CD14-positive monocyte (primary cell): ENCODE data around the gene FUT1. TPM values are rescaled to one million over a fixed set of nuclear protein-coding genes. Genes with fewer than 3 reads are reported as not detected.

Experiments
- DNase-seq, 3 donors: peaks; one replicate each; pipeline ENCODE4 v3.0.0-alpha.2; 2011 to 2022
- H2AFZ ChIP-seq: 2 replicates; pipeline ENCODE4 v1.6.0; 2012; ENCODE audit warnings: mild to moderate bottlenecking, low read depth, low read length, inconsistent platforms; ENCODE audit not compliant: insufficient read depth, poor library complexity, severe bottlenecking
- H3K27ac ChIP-seq, 2 donors: 1 replicate in 1 of 2; 2 replicates in 1 of 2; pipeline ENCODE4 v1.5.1; 2012 to 2013; ENCODE audit warnings: low read length in 2 of 2, control low read depth in 1 of 2, inconsistent platforms in 1 of 2, low read depth in 1 of 2, mild to moderate bottlenecking in 1 of 2
- H3K27me3 ChIP-seq, 2 donors: one replicate each; pipeline versions ENCODE4 v1.6.0 to v1.6.1; 2011 to 2013; ENCODE audit warnings: low read length in 2 of 2; ENCODE audit not compliant: control insufficient read depth in 2 of 2, insufficient read depth in 2 of 2
- H3K36me3 ChIP-seq, 2 donors: replicated peaks in 1 of 2; 1 replicate in 1 of 2; 2 replicates in 1 of 2; pipeline versions ENCODE4 v1.5.1 to v1.6.1; 2012 to 2013; ENCODE audit warnings: low read length in 2 of 2, control low read depth in 1 of 2, inconsistent platforms in 1 of 2, mild to moderate bottlenecking in 1 of 2; ENCODE audit not compliant: insufficient read depth in 2 of 2, control insufficient read depth in 1 of 2
- H3K4me1 ChIP-seq, 2 donors: 1 replicate in 1 of 2; 2 replicates in 1 of 2; pipeline versions ENCODE4 v1.5.1 to v1.6.1; 2012 to 2013; ENCODE audit warnings: low read length in 2 of 2, control low read depth in 1 of 2, inconsistent platforms in 1 of 2, mild to moderate bottlenecking in 1 of 2, moderate library complexity in 1 of 2; ENCODE audit not compliant: insufficient read depth in 2 of 2, control insufficient read depth in 1 of 2
- H3K4me2 ChIP-seq: replicated peaks from 2 replicates; pipeline ENCODE3; 2012; ENCODE audit warnings: low read length, moderate library complexity, mild to moderate bottlenecking; ENCODE audit not compliant: poor library complexity, severe bottlenecking; ENCODE audit errors: extremely low read depth
- H3K4me3 ChIP-seq, 3 experiments: fragments of 200-600 bp in 1 of 3; sonication (generic) in 1 of 3; replicated peaks in 1 of 3; 1 replicate in 2 of 3; 2 replicates in 1 of 3; pipeline ENCODE4 v1.5.1; 2011 to 2013; ENCODE audit warnings: low read length in 3 of 3, mild to moderate bottlenecking in 3 of 3, control low read depth in 2 of 3, low read depth in 2 of 3, inconsistent platforms in 1 of 3, moderate library complexity in 1 of 3
- H3K79me2 ChIP-seq: 2 replicates; pipeline ENCODE4 v1.6.0; 2012; ENCODE audit warnings: mild to moderate bottlenecking, control low read depth, inconsistent platforms, low read length, moderate library complexity; ENCODE audit not compliant: insufficient read depth
- H3K9ac ChIP-seq: 2 replicates; pipeline ENCODE4 v1.6.0; 2017; ENCODE audit warnings: low read length, mild to moderate bottlenecking; ENCODE audit not compliant: insufficient read depth, poor library complexity, severe bottlenecking
- H3K9me3 ChIP-seq, 2 donors: replicated peaks in 1 of 2; 1 replicate in 1 of 2; 2 replicates in 1 of 2; pipeline versions ENCODE4 v1.5.1 to v1.6.1; 2012 to 2013; ENCODE audit warnings: low read length in 2 of 2, control low read depth in 1 of 2; ENCODE audit not compliant: control insufficient read depth in 1 of 2, insufficient read depth in 1 of 2
- H4K20me1 ChIP-seq: 2 replicates; pipeline ENCODE4 v1.6.0; 2012; ENCODE audit warnings: mild to moderate bottlenecking, low read length, control low read depth, moderate library complexity; ENCODE audit not compliant: insufficient read depth
- H3K27ac Mint-ChIP-seq, 7 donors: one replicate each; pipeline ENCODE4 v1.8.0; 2020; ENCODE audit warnings: mild to moderate bottlenecking in 7 of 7, mixed read lengths in 7 of 7, moderate library complexity in 6 of 7, inconsistent platforms in 2 of 7
- H3K27me3 Mint-ChIP-seq, 3 donors: one replicate each; pipeline ENCODE4 v1.8.0; 2021 to 2022; ENCODE audit warnings: low read depth in 3 of 3, mild to moderate bottlenecking in 3 of 3, mixed read lengths in 3 of 3, moderate library complexity in 3 of 3, inconsistent platforms in 1 of 3
- H3K36me3 Mint-ChIP-seq, 2 donors: one replicate each; pipeline ENCODE4 v1.8.0; 2020; ENCODE audit warnings: mixed read lengths in 2 of 2, inconsistent platforms in 1 of 2, mild to moderate bottlenecking in 1 of 2
- H3K4me1 Mint-ChIP-seq: one replicate; pipeline ENCODE4 v1.8.0; 2020; ENCODE audit warnings: mild to moderate bottlenecking, mixed read lengths
- H3K4me3 Mint-ChIP-seq, 2 donors: one replicate each; pipeline ENCODE4 v1.8.0; 2020; ENCODE audit warnings: mild to moderate bottlenecking in 2 of 2, mixed read lengths in 2 of 2, moderate library complexity in 1 of 2
- H3K9me3 Mint-ChIP-seq, 7 donors: one replicate each; pipeline ENCODE4 v1.8.0; 2020 to 2022; ENCODE audit warnings: mixed read lengths in 7 of 7, mild to moderate bottlenecking in 6 of 7, moderate library complexity in 6 of 7, inconsistent platforms in 2 of 7
- WGBS: methylation state at CpG from one replicate; pipeline ENCODE4 v1.1.5; 2013; ENCODE audit warnings: missing lambda C conversion rate; ENCODE audit not compliant: insufficient coverage; 5-methylcytosine and 5-hydroxymethylcytosine counted together
- intact Hi-C, 2 donors: fragments of 100-400 bp; cut with micrococcal nuclease; formaldehyde crosslinking; loops; one replicate each; pipeline versions ENCODE4 v1.15.0 to v1.15.1; 2023
- polyA plus RNA-seq, 3 donors: library from polyadenylated mRNA; depleted of rRNA in 1 of 3; unstranded in 2 of 3; stranded (reverse) in 1 of 3; fragments of 300-500 nt in 2 of 3; fragments of >200 nt in 1 of 3; fragmentation: Illumina TruSeq in 2 of 3; gene quantifications; 1 replicate in 2 of 3; 2 replicates in 1 of 3; pipeline ENCODE4 v1.2.3, GENCODE V29; 2012 to 2021
- TF ChIP-seq, protein P1 (sequence below): fragments of 200-600 bp; IDR thresholded peaks from one replicate; pipeline ENCODE4 v1.8.0; 2022; ENCODE audit warnings: antibody characterized with exemption, mild to moderate bottlenecking

The FUT1 gene
- polyA plus RNA-seq, 3 donors, result 0.03 TPM; not detected in 2

DNA sequence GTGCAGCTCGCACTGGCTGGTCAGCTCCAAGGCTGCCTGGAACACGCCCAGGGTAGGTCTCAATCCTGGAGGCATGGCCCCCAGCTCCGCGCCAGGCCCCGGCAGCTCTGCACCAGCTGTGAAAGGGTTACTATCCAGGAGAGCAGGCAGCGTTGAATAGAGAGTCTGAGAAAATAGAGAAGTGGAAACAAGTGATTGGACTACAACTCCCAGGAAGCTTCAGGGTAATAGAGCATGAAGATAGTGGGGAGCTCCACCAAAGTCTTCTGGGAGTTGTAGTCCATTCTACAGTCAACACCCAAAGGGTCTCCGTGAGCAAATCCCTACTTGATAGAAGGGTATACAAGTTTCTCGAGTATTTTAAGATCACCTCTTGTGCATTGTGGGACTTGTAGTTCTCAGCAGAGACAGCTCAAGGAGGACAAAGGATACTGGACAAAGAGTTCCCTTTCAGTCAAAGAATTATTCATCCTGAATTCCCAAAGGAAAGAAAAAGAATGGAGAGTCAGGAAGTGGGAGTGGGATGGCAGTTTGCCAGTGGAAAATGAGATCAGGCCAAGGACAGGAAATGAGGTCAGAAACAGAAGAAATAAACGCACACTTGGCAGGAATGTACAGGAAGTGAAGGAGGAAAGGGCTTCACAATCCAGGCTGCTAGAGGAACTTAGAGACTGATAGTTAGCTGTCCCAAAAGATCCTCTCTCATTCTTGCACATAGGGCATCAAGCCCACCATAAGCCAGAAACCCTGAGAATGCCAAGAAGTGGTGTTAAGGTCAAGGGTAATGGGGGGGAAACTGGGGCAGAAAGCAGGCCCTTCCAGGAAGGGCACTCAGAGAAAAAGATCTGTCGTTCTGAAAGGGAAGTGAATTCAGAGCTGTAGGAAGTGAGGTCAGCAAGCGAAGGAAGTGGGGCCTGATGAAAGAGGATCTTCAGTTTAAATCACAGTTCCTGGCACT is 27.4 kb downstream of the FUT1 start:
- DNase-seq, result peak; percentile 63 to 78 (median 74)

DNA sequence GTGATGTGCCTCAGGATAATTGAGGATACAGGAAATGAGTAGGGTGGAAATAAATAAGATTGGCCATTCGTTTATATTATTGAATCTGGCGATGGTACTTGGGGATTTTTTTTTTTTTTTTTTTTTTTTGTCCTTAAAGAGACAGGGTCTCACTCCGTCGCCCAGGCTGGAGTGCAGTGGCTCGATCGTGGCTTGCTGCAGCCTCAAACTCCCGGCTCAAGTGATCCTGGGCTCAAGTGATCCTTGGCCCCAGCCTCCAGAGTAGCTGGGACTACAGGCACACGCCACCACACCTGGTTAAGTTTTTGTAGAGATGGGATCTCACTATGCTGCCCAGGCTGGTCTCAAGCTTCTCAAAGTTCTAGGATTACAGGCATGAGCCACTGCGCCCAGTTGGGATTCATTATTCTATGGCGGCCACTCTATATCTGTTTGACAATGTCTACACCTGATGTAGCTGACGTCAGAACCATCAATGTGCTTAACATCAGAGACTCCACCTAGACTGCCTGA is 30.2 kb downstream of the FUT1 start:
- DNase-seq, result no peak
- 95% methylated on average over 8 of the region's 11 CpGs for WGBS
- intact Hi-C loops, result loop anchor here in 1 of 2 donors (5.0 kb wide), 1 partner anchor 75 kb away; the partner anchor contains the start of gene CA11
- peaks cover 23 to 36% of the 10 kb centered on the region in 2 donors for H3K4me1 ChIP-seq
- no peak overlapping the region for H3K4me2 ChIP-seq
- peaks cover 0 to 9% (median 4%) of the 10 kb centered on the region in 3 donors for H3K27me3 Mint-ChIP-seq
- H3K36me3 Mint-ChIP-seq, result peaks cover 2 to 18% of the 10 kb centered on the region in 2 donors
- no peak overlapping the region for H3K4me3 Mint-ChIP-seq
- peaks cover 13 to 27% of the 10 kb centered on the region in 2 donors for H3K9me3 ChIP-seq
- H3K27ac Mint-ChIP-seq, result no peak overlapping the region
- no peak overlapping the region for H2AFZ ChIP-seq
- H3K4me3 ChIP-seq, result no peak overlapping the region
- H3K79me2 ChIP-seq, result no peaks in the 10 kb centered on the region
- H3K36me3 ChIP-seq, result no peaks in the 10 kb centered on the region
- no peaks in the 10 kb centered on the region for H4K20me1 ChIP-seq
- H3K4me1 Mint-ChIP-seq, result peaks cover 29% of the 10 kb centered on the region
- no peak overlapping the region for H3K27ac ChIP-seq
- TF ChIP-seq, protein P1, sequence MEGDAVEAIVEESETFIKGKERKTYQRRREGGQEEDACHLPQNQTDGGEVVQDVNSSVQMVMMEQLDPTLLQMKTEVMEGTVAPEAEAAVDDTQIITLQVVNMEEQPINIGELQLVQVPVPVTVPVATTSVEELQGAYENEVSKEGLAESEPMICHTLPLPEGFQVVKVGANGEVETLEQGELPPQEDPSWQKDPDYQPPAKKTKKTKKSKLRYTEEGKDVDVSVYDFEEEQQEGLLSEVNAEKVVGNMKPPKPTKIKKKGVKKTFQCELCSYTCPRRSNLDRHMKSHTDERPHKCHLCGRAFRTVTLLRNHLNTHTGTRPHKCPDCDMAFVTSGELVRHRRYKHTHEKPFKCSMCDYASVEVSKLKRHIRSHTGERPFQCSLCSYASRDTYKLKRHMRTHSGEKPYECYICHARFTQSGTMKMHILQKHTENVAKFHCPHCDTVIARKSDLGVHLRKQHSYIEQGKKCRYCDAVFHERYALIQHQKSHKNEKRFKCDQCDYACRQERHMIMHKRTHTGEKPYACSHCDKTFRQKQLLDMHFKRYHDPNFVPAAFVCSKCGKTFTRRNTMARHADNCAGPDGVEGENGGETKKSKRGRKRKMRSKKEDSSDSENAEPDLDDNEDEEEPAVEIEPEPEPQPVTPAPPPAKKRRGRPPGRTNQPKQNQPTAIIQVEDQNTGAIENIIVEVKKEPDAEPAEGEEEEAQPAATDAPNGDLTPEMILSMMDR, result no peak
- H3K9me3 Mint-ChIP-seq, result peaks cover 14 to 29% (median 27%) of the 10 kb centered on the region in 7 donors
- H3K9ac ChIP-seq, result no peak overlapping the region
- H3K27me3 ChIP-seq, result no peaks in the 10 kb centered on the region

More for the DNA sequence above, 27.4 kb downstream of the FUT1 start:
- Mint-ChIP-seq H3K36me3 (peaks cover 2 to 18% of the 10 kb centered on the region in 2 donors), H3K4me1 (peaks cover 29% of the 10 kb centered on the region), H3K27me3 (peaks cover 4 to 10% (median 5%) of the 10 kb centered on the region in 3 donors), H3K9me3 (peaks cover 24 to 50% (median 48%) of the 10 kb centered on the region in 7 donors), H3K27ac (peak overlapping the region; percentile 93 to 98 (median 97)), H3K4me3 (peak overlapping the region; percentile 16 to 51)
- H3K4me3 ChIP-seq, result peak overlapping the region in 1 of 3 experiments; percentile 41
- H3K79me2 ChIP-seq, result no peaks in the 10 kb centered on the region
- H3K4me1 ChIP-seq, result peaks cover 23 to 36% of the 10 kb centered on the region in 2 donors
- TF ChIP-seq, protein P1, result no peak
- peaks cover 13 to 46% of the 10 kb centered on the region in 2 donors for H3K9me3 ChIP-seq
- peak overlapping the region; percentile 60 for H2AFZ ChIP-seq
- peak overlapping the region; percentile 61 to 78 for H3K27ac ChIP-seq
- WGBS, result 52% methylated on average over 7 of the region's 11 CpGs
- H4K20me1 ChIP-seq, result no peaks in the 10 kb centered on the region
- intact Hi-C loops, result loop anchor here in 1 of 2 donors (5.0 kb wide), 1 partner anchor 78 kb away; the partner anchor contains the start of gene CA11
- no peaks in the 10 kb centered on the region for H3K36me3 ChIP-seq
- H3K9ac ChIP-seq, result no peak overlapping the region
- H3K4me2 ChIP-seq, result peak overlapping the region; percentile 37
- H3K27me3 ChIP-seq, result no peaks in the 10 kb centered on the region
